WERI-Rb-1 (cell line): ENCODE results near the gene FAM221A.

ENCODE experiments used
- DNase-seq: peaks from one replicate; pipeline ENCODE4 v3.0.0-alpha.2; 2020
- H3K27ac ChIP-seq: fragments of 250-450 bp; sonication (Bioruptor Pico); 2 replicates; pipeline ENCODE4 v1.5.1; 2020; ENCODE audit warnings: mild to moderate bottlenecking, moderate library complexity
- H3K27me3 ChIP-seq: fragments of 250-450 bp; sonication (Bioruptor Pico); 2 replicates; pipeline ENCODE4 v1.5.1; 2021; ENCODE audit warnings: mild to moderate bottlenecking, low read depth, moderate library complexity; ENCODE audit not compliant: insufficient read depth, severe bottlenecking
- H3K36me3 ChIP-seq: fragments of 250-450 bp; sonication (Bioruptor Pico); 2 replicates; pipeline ENCODE4 v1.5.1; 2020; ENCODE audit warnings: mild to moderate bottlenecking, moderate library complexity
- H3K4me3 ChIP-seq: 2 replicates; pipeline ENCODE4 v1.5.1; 2011; ENCODE audit warnings: low read depth, mild to moderate bottlenecking, control low read depth, low read length
- H3K9me3 ChIP-seq: fragments of 250-450 bp; sonication (Bioruptor Pico); 2 replicates; pipeline ENCODE4 v1.5.1; 2021; ENCODE audit warnings: mild to moderate bottlenecking, moderate library complexity; ENCODE audit not compliant: severe bottlenecking
- CTCF ChIP-seq: IDR thresholded peaks from 2 replicates; pipeline ENCODE4 v1.5.1; 2011; ENCODE audit warnings: low read depth, mild to moderate bottlenecking, control low read depth, inconsistent platforms, low read length

FAM221A gene

GRCh38 chr7:23746629-23747028 is 66.6 kb downstream of the FAM221A start:
- H3K27me3 ChIP-seq: no peaks in the 10 kb centered on the region
- no peak overlapping the region for H3K4me3 ChIP-seq
- DNase-seq: no peak
- no peaks in the 10 kb centered on the region for H3K36me3 ChIP-seq
- TF ChIP-seq CTCF: no peak
- no peak overlapping the region for H3K27ac ChIP-seq
- H3K9me3 ChIP-seq: peaks cover 3% of the 10 kb centered on the region

GRCh38 chr7:23751852-23752251 is 71.9 kb downstream of the FAM221A start:
- TF ChIP-seq CTCF: no peak
- no peaks in the 10 kb centered on the region for H3K9me3 ChIP-seq
- no peak overlapping the region for H3K4me3 ChIP-seq
- H3K36me3 ChIP-seq: no peaks in the 10 kb centered on the region
- DNase-seq: no peak
- H3K27me3 ChIP-seq: no peaks in the 10 kb centered on the region
- H3K27ac ChIP-seq: no peak overlapping the region
